NCI-H2227 (cell line): ENCODE results near the gene DDX10.
"Not testable (repeated sequence)": the region's sequence is repeated elsewhere in the genome, so short reads cannot be mapped to it uniquely, and the experiment has no call there.

Experiments
- DNase-seq: peaks from one replicate; lab custom pipeline; 2025; ENCODE audit not compliant: unreplicated experiment; lab: John Stamatoyannopoulos, UW

Gene DDX10

GRCh38 chr11:108818971-108819370 is 154.1 kb downstream of the DDX10 start:
- DNase-seq = no peak

- DNase-seq = no peak
These were observed 155.1 kb downstream of the DDX10 start for GRCh38 chr11:108819957-108820356.

- not testable (repeated sequence) for DNase-seq
These were observed 159.1 kb downstream of the DDX10 start for GRCh38 chr11:108823960-108824359.

- DNase-seq = no peak
These were observed 159.7 kb downstream of the DDX10 start for GRCh38 chr11:108824545-108824944.

- no peak for DNase-seq
These were observed 160.5 kb downstream of the DDX10 start for GRCh38 chr11:108825381-108825780.

- no peak for DNase-seq
These were observed 161.3 kb downstream of the DDX10 start for GRCh38 chr11:108826136-108826535.

GRCh38 chr11:108835624-108836023 is 170.8 kb downstream of the DDX10 start:
- DNase-seq = no peak

GRCh38 chr11:108836541-108836940 is 171.7 kb downstream of the DDX10 start:
- no peak for DNase-seq

- no peak for DNase-seq
These were observed 173.4 kb downstream of the DDX10 start for GRCh38 chr11:108838102-108838791.

- DNase-seq = no peak
These were observed 173.9 kb downstream of the DDX10 start for GRCh38 chr11:108838792-108839105.

GRCh38 chr11:108846009-108846408 is 181.1 kb downstream of the DDX10 start:
- DNase-seq = no peak

- no peak for DNase-seq
These were observed 182.6 kb downstream of the DDX10 start for GRCh38 chr11:108847298-108847990.

- DNase-seq = no peak
These were observed 186.9 kb downstream of the DDX10 start for GRCh38 chr11:108851781-108852180.

- no peak for DNase-seq
These were observed 187.8 kb downstream of the DDX10 start for GRCh38 chr11:108852701-108853100.

- no peak for DNase-seq
These were observed 188.3 kb downstream of the DDX10 start for GRCh38 chr11:108853151-108853550.

- DNase-seq = no peak
These were observed 189.0 kb downstream of the DDX10 start for GRCh38 chr11:108853864-108854263.

GRCh38 chr11:108854346-108854745 is 189.5 kb downstream of the DDX10 start:
- DNase-seq = no peak

- peak; percentile 27 for DNase-seq
These were observed 192.5 kb downstream of the DDX10 start for GRCh38 chr11:108857382-108857781.

GRCh38 chr11:108858622-108859021 is 193.8 kb downstream of the DDX10 start:
- DNase-seq = no peak

- DNase-seq = no peak
These were observed 194.6 kb downstream of the DDX10 start for GRCh38 chr11:108859510-108859909.

GRCh38 chr11:108863528-108863927 is 198.7 kb downstream of the DDX10 start:
- DNase-seq = no peak

- no peak for DNase-seq
These were observed 200.5 kb downstream of the DDX10 start for GRCh38 chr11:108865406-108865805.

GRCh38 chr11:108866781-108867180 is 201.9 kb downstream of the DDX10 start:
- no peak for DNase-seq
